Measurements from ENCODE around the gene ZNF646.
"Not testable (repeated sequence)": the region's sequence is repeated elsewhere in the genome, so short reads cannot be mapped to it uniquely, and the experiment has no call there.

ZNF646 gene

GRCh38 chr16:31087481-31087880 lies 13.3 kb downstream of the ZNF646 start:
- Mint-ChIP-seq H3K4me1 (ENCODE audit: low read depth) (peaks cover 1% of the 10 kb centered on the region), H3K27ac (no peak overlapping the region), H3K4me3 (no peak overlapping the region), H3K36me3 (no peaks in the 10 kb centered on the region), H3K27me3 (no peaks in the 10 kb centered on the region), H3K9me3 (ENCODE audit: low read depth) (no peaks in the 10 kb centered on the region)

DNA sequence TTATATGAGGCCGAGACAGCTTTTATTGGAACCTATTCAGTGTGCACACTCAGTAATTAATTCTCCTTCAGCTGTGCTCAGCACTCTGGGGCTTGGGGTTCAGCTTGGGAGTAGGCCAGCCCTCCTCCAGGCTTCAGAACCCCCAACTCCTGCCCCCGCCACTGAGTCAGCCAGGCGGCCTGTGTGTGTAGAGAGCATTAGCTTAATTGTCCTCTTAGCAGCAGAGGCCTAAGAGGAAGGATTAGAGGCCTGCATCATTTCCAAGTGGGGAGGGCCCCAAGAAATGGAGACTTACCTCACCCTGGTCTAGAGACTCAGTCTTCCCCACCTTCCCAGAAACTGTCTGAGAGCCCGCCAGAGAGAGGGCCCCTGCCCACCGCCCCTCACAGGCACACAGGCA lies 13.7 kb downstream of the ZNF646 start:
- Mint-ChIP-seq H3K27me3 (no peaks in the 10 kb centered on the region), H3K27ac (no peak overlapping the region), H3K9me3 (ENCODE audit: low read depth) (no peaks in the 10 kb centered on the region), H3K4me3 (no peak overlapping the region), H3K36me3 (no peaks in the 10 kb centered on the region), H3K4me1 (ENCODE audit: low read depth) (peaks cover 4% of the 10 kb centered on the region)

DNA sequence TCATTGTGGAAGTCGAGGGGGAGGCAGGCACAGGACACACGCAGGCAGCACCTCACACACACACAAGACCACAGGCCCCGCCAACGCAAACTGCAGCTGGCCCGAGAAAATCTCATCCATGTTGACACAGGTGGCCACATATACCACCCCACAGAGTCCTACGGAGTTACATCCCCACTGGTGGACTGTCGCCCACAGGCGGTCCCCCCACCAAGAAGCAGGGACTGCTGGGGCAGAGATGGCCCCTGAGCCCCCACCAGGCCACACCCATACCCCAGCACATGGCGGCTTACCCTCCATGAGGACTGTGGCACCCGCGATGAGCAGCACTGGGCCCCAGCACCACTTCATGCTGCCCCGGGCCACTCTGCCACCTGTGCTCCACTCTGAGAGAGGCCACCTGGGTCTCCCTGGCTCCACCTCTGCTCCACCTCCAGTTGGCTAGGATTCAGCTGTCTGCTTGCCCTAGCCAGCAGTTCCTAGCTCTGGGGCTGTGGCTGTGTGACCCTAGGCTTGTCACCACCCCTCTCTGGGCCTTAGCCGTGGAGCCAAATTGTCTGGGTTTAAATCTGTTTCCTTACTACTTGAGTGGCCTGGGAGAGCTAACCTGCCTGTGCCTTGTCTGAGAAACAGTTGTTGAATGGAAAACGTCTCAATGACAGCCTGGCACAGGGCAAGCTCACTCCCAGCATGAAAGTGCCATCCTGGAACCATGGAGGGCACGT lies 14.4 kb downstream of the ZNF646 start, which contains the start of gene PRSS53:
Gene PRSS53, minus strand, starts transcription at position 485 of the 725 bp plus-strand sequence. Its CDS starts 134 bp downstream, at position 351.
- Mint-ChIP-seq H3K36me3 (no peaks in the 10 kb centered on the region), H3K27me3 (no peaks in the 10 kb centered on the region), H3K27ac (no peak within 1 kb of the TSS), H3K4me3 (no peak within 1 kb of the TSS), H3K9me3 (ENCODE audit: low read depth) (no peaks in the 10 kb centered on the region), H3K4me1 (ENCODE audit: low read depth) (peaks cover 5% of the 10 kb centered on the region)

DNA sequence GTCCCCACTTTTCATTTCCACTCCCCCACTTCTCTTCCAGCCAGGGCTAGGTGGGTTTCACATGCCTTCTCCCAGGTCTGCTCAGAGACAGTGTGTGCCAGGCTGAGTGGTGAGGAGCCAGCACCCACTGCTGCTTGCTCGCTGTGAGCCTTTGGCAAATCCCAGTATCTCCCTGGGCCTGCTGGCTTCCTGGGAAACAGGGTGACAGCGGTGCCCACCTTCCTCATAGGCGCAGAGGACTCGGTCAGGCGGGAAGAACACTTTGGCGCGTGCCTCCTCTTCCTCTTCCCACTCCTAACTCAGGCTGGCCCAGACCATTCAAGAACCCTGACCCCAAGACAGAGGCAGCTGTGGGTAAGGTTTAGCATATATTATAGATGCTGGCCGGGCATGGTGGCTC lies 15.0 kb downstream of the ZNF646 start:
- Mint-ChIP-seq H3K9me3 (ENCODE audit: low read depth) (no peaks in the 10 kb centered on the region), H3K27ac (no peak overlapping the region), H3K27me3 (no peaks in the 10 kb centered on the region), H3K4me1 (ENCODE audit: low read depth) (peaks cover 10% of the 10 kb centered on the region), H3K4me3 (no peak overlapping the region), H3K36me3 (no peaks in the 10 kb centered on the region)

GRCh38 chr16:31090540-31090939 lies 16.3 kb downstream of the ZNF646 start:
- no peak overlapping the region for H3K4me3 Mint-ChIP-seq
- peaks cover 18% of the 10 kb centered on the region for H3K4me1 Mint-ChIP-seq (ENCODE audit: low read depth)
- no peaks in the 10 kb centered on the region for H3K36me3 Mint-ChIP-seq
- H3K27me3 Mint-ChIP-seq = no peaks in the 10 kb centered on the region
- no peak overlapping the region for H3K27ac Mint-ChIP-seq
- H3K9me3 Mint-ChIP-seq (ENCODE audit: low read depth) = no peaks in the 10 kb centered on the region

DNA sequence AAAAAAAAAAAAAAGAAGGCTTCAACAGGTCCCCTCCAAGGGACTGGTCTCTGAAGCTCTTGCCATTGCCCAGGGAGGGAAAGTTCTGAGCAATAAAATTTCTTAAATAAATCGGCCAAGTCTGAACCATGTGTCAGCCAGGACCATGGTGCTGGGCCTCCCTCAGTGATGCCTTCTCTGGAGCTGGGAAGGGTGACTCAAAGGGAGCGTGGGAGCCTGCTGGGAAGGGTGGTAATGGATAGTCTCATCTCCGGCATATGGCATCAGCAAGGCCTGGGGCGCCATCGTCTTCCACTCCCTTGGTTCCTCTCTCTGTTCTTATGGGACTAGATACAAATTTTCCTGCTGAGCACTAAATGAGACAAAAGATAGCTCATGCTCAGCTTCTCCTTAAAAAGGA lies 18.1 kb downstream of the ZNF646 start:
- peaks cover 23% of the 10 kb centered on the region for H3K4me1 Mint-ChIP-seq (ENCODE audit: low read depth)
- no peak overlapping the region for H3K27ac Mint-ChIP-seq
- peak overlapping the region; percentile 63 for H3K4me3 Mint-ChIP-seq
- H3K27me3 Mint-ChIP-seq = no peaks in the 10 kb centered on the region
- H3K9me3 Mint-ChIP-seq (ENCODE audit: low read depth) = no peaks in the 10 kb centered on the region
- no peaks in the 10 kb centered on the region for H3K36me3 Mint-ChIP-seq

GRCh38 chr16:31093132-31093703 lies 19.0 kb downstream of the ZNF646 start:
- no peaks in the 10 kb centered on the region for H3K9me3 Mint-ChIP-seq (ENCODE audit: low read depth)
- H3K4me3 Mint-ChIP-seq = peak overlapping the region; percentile 63
- H3K27ac Mint-ChIP-seq = no peak overlapping the region
- peaks cover 23% of the 10 kb centered on the region for H3K4me1 Mint-ChIP-seq (ENCODE audit: low read depth)
- no peaks in the 10 kb centered on the region for H3K27me3 Mint-ChIP-seq
- H3K36me3 Mint-ChIP-seq = no peaks in the 10 kb centered on the region

DNA sequence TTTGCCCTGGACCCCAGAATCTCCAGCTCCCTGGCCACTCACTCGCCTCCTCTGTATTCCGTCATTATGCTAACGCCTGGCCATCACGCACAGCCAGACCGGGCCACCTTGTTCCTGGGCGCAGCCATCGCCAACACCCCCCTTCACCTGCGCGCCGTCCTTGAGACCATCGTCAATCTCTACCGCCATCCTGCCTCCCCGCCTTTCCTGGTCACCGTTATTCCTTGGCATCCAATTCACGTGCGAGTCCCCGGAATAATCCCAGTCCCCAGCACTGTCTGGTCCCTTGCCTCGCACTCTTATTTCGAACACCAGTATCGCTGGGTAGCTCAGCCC lies 19.8 kb downstream of the ZNF646 start:
- Mint-ChIP-seq H3K36me3 (no peaks in the 10 kb centered on the region), H3K4me1 (ENCODE audit: low read depth) (peaks cover 23% of the 10 kb centered on the region), H3K4me3 (peak overlapping the region; percentile 97), H3K9me3 (ENCODE audit: low read depth) (no peaks in the 10 kb centered on the region), H3K27me3 (no peaks in the 10 kb centered on the region), H3K27ac (peak overlapping the region; percentile 87)

DNA sequence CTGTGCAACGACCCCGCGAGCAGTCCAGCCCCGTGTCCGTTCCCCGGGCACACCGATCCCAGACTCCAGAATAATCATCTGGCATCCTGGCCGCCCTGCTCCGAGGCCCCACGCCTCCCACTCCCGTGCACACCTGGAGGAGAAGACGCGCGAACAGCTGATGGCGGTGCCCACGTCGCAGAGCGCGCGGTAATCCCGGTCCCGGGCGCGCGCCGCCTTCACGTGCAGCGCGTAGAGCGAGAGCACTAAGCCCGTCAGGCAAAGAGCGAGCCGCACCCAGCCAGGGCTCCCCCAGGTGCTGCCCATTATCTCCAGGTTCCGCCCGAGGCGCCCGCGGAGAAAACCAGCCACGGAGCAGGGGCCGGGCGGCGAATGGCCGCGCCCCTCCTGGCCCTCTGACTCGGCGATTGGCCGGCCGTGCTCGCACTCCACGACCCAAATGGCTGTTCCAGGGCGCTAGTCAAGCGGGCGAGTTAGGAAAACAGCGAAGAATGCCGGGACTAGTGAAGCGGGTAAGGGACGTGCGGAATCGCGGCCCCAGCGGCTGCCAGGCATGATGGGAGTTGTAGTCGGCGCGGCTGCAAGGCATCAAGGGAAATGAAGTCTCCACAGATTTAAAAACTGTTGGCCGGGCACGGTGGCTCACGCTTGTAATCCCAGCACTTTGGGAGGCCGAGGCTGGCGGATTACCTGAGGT lies 20.4 kb downstream of the ZNF646 start, which contains the start of gene VKORC1:
Gene VKORC1, minus strand, starts transcription at position 374 of the 697 bp plus-strand sequence. Its CDS starts 68 bp downstream, at position 306.
- Mint-ChIP-seq H3K9me3 (ENCODE audit: low read depth) (no peaks in the 10 kb centered on the region), H3K27me3 (no peaks in the 10 kb centered on the region), H3K4me1 (ENCODE audit: low read depth) (peaks cover 23% of the 10 kb centered on the region), H3K4me3 (peak within 1 kb of the TSS; percentile 97), H3K36me3 (no peaks in the 10 kb centered on the region), H3K27ac (peak within 1 kb of the TSS; percentile 87)

DNA sequence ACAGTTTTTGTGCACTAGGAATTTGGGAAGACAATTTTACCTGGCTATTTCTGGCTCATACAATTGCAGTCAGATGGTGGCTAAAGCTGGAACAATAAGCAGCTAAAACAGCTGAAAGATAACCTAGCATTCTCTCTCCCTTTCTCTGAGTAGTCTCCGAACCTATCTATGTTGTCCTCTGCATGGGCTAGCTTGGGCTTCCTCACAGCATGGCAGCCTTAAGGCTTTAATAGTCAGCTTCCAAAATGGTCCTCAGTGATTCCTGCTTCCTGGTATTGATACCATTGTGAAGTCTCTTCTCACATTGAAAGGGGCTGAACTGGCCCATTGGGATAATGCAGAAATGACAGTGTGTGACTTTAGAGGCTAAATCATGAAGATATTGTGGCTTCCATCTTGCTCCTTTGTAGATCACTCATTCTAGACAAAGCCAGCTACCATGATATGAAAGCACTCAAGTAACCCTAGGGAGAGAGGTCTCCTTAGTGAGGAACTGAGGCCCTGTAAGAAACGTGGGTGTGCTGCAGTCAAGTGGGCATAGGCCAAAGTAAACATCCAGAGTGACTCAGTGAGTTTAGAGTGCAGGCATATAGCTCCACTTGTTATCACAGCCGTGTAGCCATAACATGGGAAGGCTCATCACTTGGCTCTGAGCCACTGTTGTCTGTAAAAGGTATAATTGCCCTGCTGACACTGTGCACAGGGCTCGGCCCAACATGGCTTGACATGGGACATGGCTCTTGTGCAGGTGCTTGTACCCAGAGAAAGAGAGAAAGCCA lies 25.8 kb downstream of the ZNF646 start:
- peaks cover 7% of the 10 kb centered on the region for H3K4me1 Mint-ChIP-seq (ENCODE audit: low read depth)
- no peaks in the 10 kb centered on the region for H3K36me3 Mint-ChIP-seq
- H3K9me3 Mint-ChIP-seq (ENCODE audit: low read depth) = no peaks in the 10 kb centered on the region
- H3K4me3 Mint-ChIP-seq = no peak overlapping the region
- H3K27ac Mint-ChIP-seq = no peak overlapping the region
- H3K27me3 Mint-ChIP-seq = no peaks in the 10 kb centered on the region

DNA sequence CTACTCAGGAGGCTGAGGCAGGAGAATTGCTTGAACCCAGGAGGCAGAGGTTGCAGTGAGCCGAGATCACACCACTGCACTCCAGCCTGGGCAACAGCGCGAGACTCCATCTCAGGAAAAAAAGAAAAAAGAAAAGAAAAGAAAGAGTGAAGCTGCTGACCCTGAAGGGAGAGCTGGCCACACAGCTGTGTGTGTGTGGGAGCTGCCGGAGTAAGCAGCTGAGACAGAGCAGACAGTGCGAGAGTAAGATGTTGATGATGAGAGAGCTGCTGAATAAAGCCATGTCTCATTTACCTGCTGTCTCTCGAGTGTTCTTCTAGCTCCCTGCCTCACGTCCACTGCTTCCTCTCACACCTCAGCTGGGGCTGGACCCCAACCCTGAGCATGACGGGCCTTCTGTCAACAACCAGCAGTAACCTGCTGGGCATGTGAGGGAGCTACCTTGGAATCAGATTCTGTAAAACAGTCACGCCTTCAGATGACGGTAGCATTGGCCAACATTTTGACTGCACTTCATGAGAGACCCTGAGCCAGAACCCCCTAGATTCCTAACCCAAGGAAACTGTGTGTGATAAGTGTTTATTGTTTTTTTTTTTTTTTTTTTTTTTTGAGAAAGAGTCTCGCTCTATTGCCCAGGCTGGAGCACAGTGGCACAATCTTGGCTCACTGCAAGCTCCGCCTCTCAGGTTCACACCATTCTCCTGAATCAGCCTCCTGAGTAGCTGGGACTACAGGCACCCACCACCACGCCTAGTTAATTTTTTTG lies 26.8 kb downstream of the ZNF646 start:
- not testable (repeated sequence) for H3K27ac Mint-ChIP-seq; H3K27me3 Mint-ChIP-seq; H3K36me3 Mint-ChIP-seq; H3K4me3 Mint-ChIP-seq; H3K4me1 Mint-ChIP-seq (ENCODE audit: low read depth); H3K9me3 Mint-ChIP-seq (ENCODE audit: low read depth)

- Mint-ChIP-seq H3K36me3 (no peaks in the 10 kb centered on the region), H3K27me3 (no peaks in the 10 kb centered on the region), H3K4me1 (ENCODE audit: low read depth) (peaks cover 18% of the 10 kb centered on the region), H3K4me3 (peak overlapping the region; percentile 42), H3K9me3 (ENCODE audit: low read depth) (no peaks in the 10 kb centered on the region), H3K27ac (peak overlapping the region; percentile 16)
Observed at GRCh38 chr16:31105677-31106213, 31.5 kb downstream of the ZNF646 start.

DNA sequence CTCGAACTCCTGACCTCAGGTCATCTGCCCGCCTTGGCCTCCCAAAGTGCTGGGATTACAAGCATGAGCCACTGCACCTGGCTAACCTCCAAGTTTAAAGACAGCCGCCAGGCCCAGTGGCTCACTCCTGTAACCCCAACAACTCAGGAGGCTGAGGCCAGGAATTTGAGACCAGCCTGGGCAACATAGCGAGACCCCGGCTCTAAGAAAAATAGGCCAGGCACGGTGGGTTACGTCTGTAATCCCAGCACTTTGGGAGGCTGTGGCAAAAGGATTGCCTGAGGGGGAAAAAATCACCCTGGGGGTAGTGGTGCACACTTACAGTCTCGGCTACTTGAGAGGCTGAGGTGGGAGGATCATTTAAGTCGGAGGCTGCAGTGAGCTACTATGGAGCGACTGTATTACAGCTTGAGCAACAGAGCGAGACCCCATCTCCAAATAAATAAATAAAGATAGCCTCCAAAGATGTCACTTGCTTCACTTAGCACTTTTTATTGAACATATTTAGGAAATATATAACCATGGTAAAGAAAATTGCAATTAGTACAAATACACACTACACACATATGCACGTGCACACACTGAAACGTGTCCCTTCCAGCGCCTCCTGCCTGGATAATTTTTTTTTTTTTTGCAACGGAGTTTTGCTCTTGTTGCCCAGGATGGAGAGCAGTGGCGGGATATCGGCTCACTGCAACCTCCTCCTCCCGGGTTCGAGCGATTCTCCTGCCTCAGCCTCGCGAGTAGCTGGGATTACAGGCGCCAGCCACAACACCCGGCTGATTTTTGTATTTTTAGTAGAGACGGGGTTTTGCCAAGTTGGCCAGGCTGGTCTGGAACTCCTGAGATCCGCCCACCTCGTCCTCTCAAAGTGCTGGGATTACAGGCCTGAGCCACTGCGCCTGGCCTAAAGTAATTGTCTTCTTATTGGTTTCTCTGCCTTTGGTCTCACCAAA lies 32.6 kb downstream of the ZNF646 start:
- H3K4me1 Mint-ChIP-seq (ENCODE audit: low read depth) = peaks cover 18% of the 10 kb centered on the region
- no peaks in the 10 kb centered on the region for H3K36me3 Mint-ChIP-seq
- no peaks in the 10 kb centered on the region for H3K9me3 Mint-ChIP-seq (ENCODE audit: low read depth)
- peak overlapping the region; percentile 88 for H3K4me3 Mint-ChIP-seq
- H3K27me3 Mint-ChIP-seq = no peaks in the 10 kb centered on the region
- no peak overlapping the region for H3K27ac Mint-ChIP-seq
